SK-N-SH (cell line): Measurements from ENCODE around the gene ERC2. TPM values are rescaled to one million over a fixed set of nuclear protein-coding genes. Genes with fewer than 3 reads are reported as not detected.
A peak's percentile ranks its signal among the peaks of the same experiment; 100 is the strongest.

Source experiments
- CTCF ChIA-PET: fragments of 300-600, 350-600 bp; formaldehyde crosslinking; extraction: SDS; loops from one replicate; lab custom pipeline; 2021; lab: Yijun Ruan, JAX
- POLR2A ChIA-PET: fragments of 350-600 bp; sonication (Branson Sonifier 250); formaldehyde crosslinking; extraction: SDS; loops from one replicate; lab custom pipeline; 2020; ENCODE audit warnings: antibody characterized with exemption, inconsistent platforms; lab: Yijun Ruan, JAX
- DNase-seq: peaks from one replicate; pipeline ENCODE4 v3.0.0; 2012
- H2AFZ ChIP-seq: fragments of 200-600 bp; sonication (generic); 2 replicates; pipeline ENCODE4 v1.8.1; 2016; ENCODE audit warnings: antibody characterized with exemption, mild to moderate bottlenecking, low read depth
- H3F3A ChIP-seq: fragments of 200-600 bp; sonication (generic); replicated peaks from 2 replicates; pipeline ENCODE3; 2016; ENCODE audit warnings: antibody characterized with exemption, mild to moderate bottlenecking; ENCODE audit not compliant: insufficient read depth
- H3K27ac ChIP-seq, 2 experiments: fragments of 200-500 bp in 1 of 2; fragments of 200-600 bp in 1 of 2; sonication (Bioruptor generic) in 1 of 2; sonication (generic), shearing (Covaris generic) in 1 of 2; 2 replicates each; pipeline versions ENCODE4 v1.5.1 to v1.6.1; 2014 to 2016; ENCODE audit warnings: low read depth in 2 of 2, inconsistent platforms in 1 of 2, low read length in 1 of 2, mild to moderate bottlenecking in 1 of 2, mixed read lengths in 1 of 2
- H3K27me3 ChIP-seq: fragments of 200-600 bp; sonication (generic), shearing (Covaris generic); 2 replicates; pipeline ENCODE4 v1.6.1; 2016; ENCODE audit warnings: mixed run types; ENCODE audit not compliant: insufficient read depth
- H3K36me3 ChIP-seq, 2 experiments: fragments of 200-500 bp in 1 of 2; fragments of 200-600 bp in 1 of 2; sonication (Bioruptor generic) in 1 of 2; sonication (generic) in 1 of 2; replicated peaks in 1 of 2; 2 replicates each; pipeline versions ENCODE3 to v1.5.1; 2014 to 2016; ENCODE audit warnings: low read length in 1 of 2, mild to moderate bottlenecking in 1 of 2; ENCODE audit not compliant: insufficient read depth in 2 of 2, control insufficient read depth in 1 of 2
- H3K4me1 ChIP-seq, 2 experiments: fragments of 200-500 bp in 1 of 2; fragments of 200-600 bp in 1 of 2; sonication (Bioruptor generic) in 1 of 2; sonication (generic), shearing (Covaris generic) in 1 of 2; 2 replicates each; pipeline versions ENCODE4 v1.5.1 to v1.6.1; 2014 to 2016; ENCODE audit warnings: low read depth in 1 of 2, low read length in 1 of 2, mixed run types in 1 of 2; ENCODE audit not compliant: insufficient read depth in 2 of 2, control insufficient read depth in 1 of 2
- H3K4me2 ChIP-seq: fragments of 200-600 bp; sonication (generic), shearing (Covaris generic); 2 replicates; pipeline ENCODE4 v1.6.1; 2017; ENCODE audit warnings: mixed run types
- H3K4me3 ChIP-seq, 2 experiments: fragments of 200-500 bp in 1 of 2; fragments of 200-600 bp in 1 of 2; sonication (Bioruptor generic) in 1 of 2; sonication (generic), shearing (Covaris generic) in 1 of 2; 2 replicates each; pipeline versions ENCODE4 v1.5.1 to v1.8.1; 2014 to 2016; ENCODE audit warnings: low read depth in 2 of 2, inconsistent platforms in 1 of 2, low read length in 1 of 2, mild to moderate bottlenecking in 1 of 2, mixed read lengths in 1 of 2, moderate library complexity in 1 of 2
- H3K79me2 ChIP-seq: fragments of 200-600 bp; sonication (generic); 2 replicates; pipeline ENCODE4 v1.8.1; 2017; ENCODE audit warnings: mild to moderate bottlenecking; ENCODE audit not compliant: insufficient read depth
- H3K9ac ChIP-seq: fragments of 200-600 bp; sonication (generic); 2 replicates; pipeline ENCODE4 v1.6.1; 2017; ENCODE audit warnings: mixed run types
- H3K9me2 ChIP-seq: fragments of 200-600 bp; sonication (generic); 2 replicates; pipeline ENCODE4 v1.6.1; 2017; ENCODE audit warnings: mixed run types
- H3K9me3 ChIP-seq: fragments of 200-600 bp; sonication (generic); 2 replicates; pipeline ENCODE4 v1.6.1; 2017; ENCODE audit warnings: mixed run types, mild to moderate bottlenecking, moderate library complexity
- H4K20me1 ChIP-seq: fragments of 200-600 bp; sonication (generic); 2 replicates; pipeline ENCODE4 v1.6.1; 2017; ENCODE audit warnings: mild to moderate bottlenecking, mixed run types; ENCODE audit not compliant: insufficient read depth
- EZH2phosphoT487 ChIP-seq: fragments of 200-600 bp; sonication (generic); IDR thresholded peaks from 2 replicates; pipeline ENCODE4 v1.6.1; 2017; ENCODE audit warnings: low read depth, mixed run types, mild to moderate bottlenecking, antibody characterized with exemption, moderate library complexity, borderline replicate concordance
- GATA2 ChIP-seq: sonication (generic); formaldehyde crosslinking; IDR thresholded peaks from 2 replicates; pipeline ENCODE4 v1.5.0; 2020; ENCODE audit warnings: mild to moderate bottlenecking, missing genetic modification reagents
- MAX ChIP-seq: IDR thresholded peaks from 2 replicates; pipeline ENCODE4 v1.4.0; 2012; ENCODE audit warnings: low read depth
- MEF2A ChIP-seq: IDR thresholded peaks from 2 replicates; pipeline ENCODE4 v1.4.0; 2012; ENCODE audit warnings: low read depth, borderline replicate concordance
- MXI1 ChIP-seq: IDR thresholded peaks from 2 replicates; pipeline ENCODE4 v1.6.1; 2012; ENCODE audit warnings: mild to moderate bottlenecking, low read depth, low read length, improper control_type of control experiment
- NFIC ChIP-seq: IDR thresholded peaks from 2 replicates; pipeline ENCODE4 v1.4.0; 2012; ENCODE audit warnings: borderline replicate concordance
- POLR2AphosphoS5 ChIP-seq: IDR thresholded peaks from 2 replicates; pipeline ENCODE4 v1.6.1; 2012; ENCODE audit warnings: low read depth, low read length
- RCOR1 ChIP-seq: fragments of 150-350 bp; IDR thresholded peaks from 2 replicates; pipeline ENCODE4 v1.6.1; 2017; ENCODE audit warnings: antibody characterized with exemption, low read length
- REST ChIP-seq: IDR thresholded peaks from 2 replicates; pipeline ENCODE4 v1.6.1; 2012; ENCODE audit warnings: mild to moderate bottlenecking, low read depth, low read length, moderate library complexity
- RFX5 ChIP-seq: IDR thresholded peaks from 2 replicates; pipeline ENCODE4 v1.6.1; 2012; ENCODE audit warnings: mild to moderate bottlenecking, improper control_type of control experiment, low read length
- RXRA ChIP-seq: IDR thresholded peaks from 2 replicates; pipeline ENCODE4 v1.4.0; 2012; ENCODE audit warnings: low read depth, mild to moderate bottlenecking, borderline replicate concordance
- SMC3 ChIP-seq: IDR thresholded peaks from 2 replicates; pipeline ENCODE4 v1.6.1; 2012; ENCODE audit warnings: low read depth, low read length, improper control_type of control experiment
- TAF1 ChIP-seq: IDR thresholded peaks from 2 replicates; pipeline ENCODE4 v1.6.1; 2012; ENCODE audit warnings: low read depth, mild to moderate bottlenecking, low read length, moderate library complexity, borderline replicate concordance
- TCF12 ChIP-seq: IDR thresholded peaks from 2 replicates; pipeline ENCODE4 v1.4.0; 2012
- TEAD4 ChIP-seq: IDR thresholded peaks from 2 replicates; pipeline ENCODE4 v1.4.0; 2012; ENCODE audit warnings: mild to moderate bottlenecking, borderline replicate concordance; ENCODE audit not compliant: insufficient read depth
- USF2 ChIP-seq: fragments of 150-350 bp; IDR thresholded peaks from 2 replicates; pipeline ENCODE4 v1.6.1; 2017; ENCODE audit warnings: antibody characterized with exemption, low read length, low read depth, borderline replicate concordance
- WGBS: methylation state at CpG from one replicate; pipeline ENCODE4 v1.1.6; 2017; ENCODE audit warnings: low lambda C conversion rate; 5-methylcytosine and 5-hydroxymethylcytosine counted together
- polyA plus RNA-seq, 3 experiments: library from polyadenylated mRNA; depleted of rRNA; stranded (reverse); fragments of >200 nt; gene quantifications; 2 replicates each; pipeline ENCODE4 v1.2.3, GENCODE V29; 2012
- TF ChIP-seq, protein P1 (sequence below): IDR thresholded peaks from 2 replicates; pipeline ENCODE4; 2012

The ERC2 gene
- polyA plus RNA-seq, 1 of the 3 experiments (the other 2 are of a cell fraction), result 1.6 TPM

DNA sequence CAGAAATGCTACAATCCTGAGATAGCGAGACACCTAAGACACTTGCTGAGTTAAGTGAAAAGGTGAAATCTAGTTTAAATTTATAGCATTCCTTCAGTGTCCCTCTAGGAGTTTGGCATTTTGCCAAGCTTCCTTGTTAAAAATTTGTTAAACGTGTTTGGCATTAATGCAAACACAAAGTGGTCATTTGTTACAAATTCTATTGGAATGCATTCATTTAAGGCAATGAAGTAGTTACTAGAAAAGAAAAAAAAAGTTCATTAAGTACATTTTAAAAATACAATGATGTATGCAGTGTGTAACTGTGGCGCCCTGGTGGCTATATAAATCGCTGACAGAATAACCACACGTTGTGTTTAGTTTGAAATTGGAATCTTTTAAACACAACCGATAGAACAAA, 949.8 kb downstream of the ERC2 start:
- H3K4me2 ChIP-seq, result no peak overlapping the region
- POLR2A ChIA-PET, result no interaction called here
- no peak for DNase-seq

DNA sequence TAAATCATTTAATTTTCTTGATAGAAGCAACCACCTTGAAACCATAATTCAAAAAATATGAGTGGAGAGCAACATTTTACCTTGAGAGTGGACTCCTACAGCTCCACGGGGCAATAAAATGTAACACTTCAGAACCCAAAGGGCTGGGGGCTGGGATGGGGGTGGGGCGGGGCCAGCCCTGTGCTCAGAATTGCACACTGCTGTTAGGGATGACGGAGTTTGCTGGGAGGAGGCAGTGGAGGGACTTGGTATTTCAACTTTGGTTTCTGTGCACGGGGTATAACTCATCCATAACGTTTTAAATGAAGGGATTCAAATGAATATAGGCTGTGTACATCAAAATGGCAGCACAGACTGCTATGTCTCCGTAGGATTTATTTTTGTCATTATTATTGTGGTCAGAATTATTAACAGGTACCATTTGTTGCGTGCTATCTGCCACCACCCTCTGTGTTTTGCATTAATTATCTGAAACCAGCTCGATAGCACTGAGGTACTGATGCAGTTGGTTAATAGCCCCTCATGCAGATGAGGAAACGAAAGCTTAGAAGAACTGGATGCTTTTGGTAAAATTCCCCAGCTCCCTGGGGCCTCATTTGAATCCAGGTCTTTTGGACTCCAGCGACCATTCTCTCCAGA, 951.8 kb downstream of the ERC2 start:
- Histone ChIP-seq H2AFZ (no peak overlapping the region), H3K27me3 (no peaks in the 10 kb centered on the region), H3K36me3 (no peaks in the 10 kb centered on the region), H3F3A (peaks cover 7% of the 10 kb centered on the region), H3K9ac (no peak overlapping the region), H4K20me1 (no peaks in the 10 kb centered on the region), H3K79me2 (no peaks in the 10 kb centered on the region), H3K27ac (no peak overlapping the region), H3K4me1 (peaks cover 6 to 12% of the 10 kb centered on the region in 2 experiments; a peak in 2 of 4 replicates), H3K9me2 (no peaks in the 10 kb centered on the region), H3K4me2 (no peak overlapping the region), H3K4me3 (no peak overlapping the region), H3K9me3 (no peaks in the 10 kb centered on the region)
- CTCF ChIA-PET, result interaction anchor here (1.1 to 1.3 kb wide), 2 partner anchors 12 to 206 kb away, joined by 4 read pairs; no protein-coding TSS in a partner anchor
- WGBS, result 79% methylated on average over 10 of the region's 10 CpGs
- POLR2A ChIA-PET, result no interaction called here
- DNase-seq, result no peak
- TF ChIP-seq SMC3 (no peak), REST (no peak), NFIC (no peak), TEAD4 (no peak), GATA2 (CRISPR knock-in tag) (no peak), RXRA (no peak), MXI1 (no peak), MAX (no peak), POLR2AphosphoS5 (no peak), RCOR1 (no peak), MEF2A (no peak), TAF1 (no peak), RFX5 (no peak), USF2 (no peak), TCF12 (no peak), EZH2phosphoT487 (no peak)
- TF ChIP-seq, protein P1, sequence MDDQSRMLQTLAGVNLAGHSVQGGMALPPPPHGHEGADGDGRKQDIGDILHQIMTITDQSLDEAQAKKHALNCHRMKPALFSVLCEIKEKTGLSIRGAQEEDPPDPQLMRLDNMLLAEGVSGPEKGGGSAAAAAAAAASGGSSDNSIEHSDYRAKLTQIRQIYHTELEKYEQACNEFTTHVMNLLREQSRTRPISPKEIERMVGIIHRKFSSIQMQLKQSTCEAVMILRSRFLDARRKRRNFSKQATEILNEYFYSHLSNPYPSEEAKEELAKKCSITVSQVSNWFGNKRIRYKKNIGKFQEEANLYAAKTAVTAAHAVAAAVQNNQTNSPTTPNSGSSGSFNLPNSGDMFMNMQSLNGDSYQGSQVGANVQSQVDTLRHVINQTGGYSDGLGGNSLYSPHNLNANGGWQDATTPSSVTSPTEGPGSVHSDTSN, result no peak

More for the DNA sequence above, 949.8 kb downstream of the ERC2 start:
- H3K9ac ChIP-seq, result no peak overlapping the region
- TF ChIP-seq NFIC (peak; percentile 38; the same call in 1 of the 2 replicates), USF2 (no peak), TAF1 (no peak)
- TF ChIP-seq, all 33 proteins: peak for 1
- no peaks in the 10 kb centered on the region for H3K9me2 ChIP-seq
- H2AFZ ChIP-seq, result no peak overlapping the region
- peaks cover 0 to 12% of the 10 kb centered on the region in 2 experiments; a peak in 2 of 4 replicates for H3K4me1 ChIP-seq
- no peaks in the 10 kb centered on the region for H3K9me3 ChIP-seq
- WGBS, result 80% methylated on average over 6 of the region's 6 CpGs
- no peaks in the 10 kb centered on the region for H3K79me2 ChIP-seq
- H3F3A ChIP-seq, result no peaks in the 10 kb centered on the region
- H3K27me3 ChIP-seq, result no peaks in the 10 kb centered on the region
- H3K27ac ChIP-seq, result no peak overlapping the region
- H3K4me3 ChIP-seq, result no peak overlapping the region
- no peaks in the 10 kb centered on the region for H3K36me3 ChIP-seq
- CTCF ChIA-PET, result no interaction called here
- no peaks in the 10 kb centered on the region for H4K20me1 ChIP-seq
